GM18502 (cell line): Measurements from ENCODE around the gene PSTPIP1.

Source experiments
- ATAC-seq: cut with Tn5 transposase; IDR thresholded peaks from one replicate; pipeline ENCODE4 v1.9.1; 2021; ENCODE audit warnings: mild to moderate bottlenecking; ENCODE audit not compliant: unreplicated experiment, poor library complexity

The PSTPIP1 gene

GRCh38 chr15:77038312-77039216 lies 43.6 kb downstream of the PSTPIP1 start:
- no peak for ATAC-seq

GRCh38 chr15:77039217-77039533 lies 44.2 kb downstream of the PSTPIP1 start:
- ATAC-seq = no peak

- ATAC-seq = no peak
Measured at GRCh38 chr15:77039848-77040247, 44.9 kb downstream of the PSTPIP1 start.

- no peak for ATAC-seq
Measured at GRCh38 chr15:77040673-77041072, 45.7 kb downstream of the PSTPIP1 start.

DNA sequence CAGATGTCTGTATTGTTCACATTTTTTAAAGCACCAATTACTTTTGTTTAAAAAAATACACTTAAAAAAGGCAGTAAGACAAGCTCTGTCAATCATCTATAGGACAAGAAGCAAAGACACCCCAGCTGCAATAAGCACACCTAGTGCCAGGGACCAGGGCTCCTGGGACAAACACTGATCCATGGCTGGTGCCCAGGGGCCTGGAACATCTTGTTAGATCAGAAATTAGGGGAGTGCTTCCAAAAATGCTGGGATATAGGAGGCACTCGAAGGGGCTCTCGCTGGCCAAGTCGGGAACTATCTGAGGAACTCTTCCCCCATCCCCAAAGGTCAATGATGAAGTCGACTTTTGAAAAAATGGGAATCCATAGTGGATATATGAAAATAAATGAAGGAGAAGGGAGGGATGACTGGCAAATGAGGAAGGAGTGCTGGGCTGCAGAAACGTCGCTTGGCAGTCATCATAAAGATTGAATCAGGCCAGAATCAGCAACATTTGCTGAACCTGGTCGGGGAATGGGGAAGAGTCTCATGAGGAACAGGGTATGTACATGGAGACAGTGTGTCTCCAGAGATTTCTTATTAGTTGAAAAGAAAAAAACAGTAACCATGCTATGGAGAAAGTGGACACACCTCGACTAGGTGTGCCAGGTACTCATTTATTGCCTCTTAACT lies 47.5 kb downstream of the PSTPIP1 start:
- no peak for ATAC-seq

DNA sequence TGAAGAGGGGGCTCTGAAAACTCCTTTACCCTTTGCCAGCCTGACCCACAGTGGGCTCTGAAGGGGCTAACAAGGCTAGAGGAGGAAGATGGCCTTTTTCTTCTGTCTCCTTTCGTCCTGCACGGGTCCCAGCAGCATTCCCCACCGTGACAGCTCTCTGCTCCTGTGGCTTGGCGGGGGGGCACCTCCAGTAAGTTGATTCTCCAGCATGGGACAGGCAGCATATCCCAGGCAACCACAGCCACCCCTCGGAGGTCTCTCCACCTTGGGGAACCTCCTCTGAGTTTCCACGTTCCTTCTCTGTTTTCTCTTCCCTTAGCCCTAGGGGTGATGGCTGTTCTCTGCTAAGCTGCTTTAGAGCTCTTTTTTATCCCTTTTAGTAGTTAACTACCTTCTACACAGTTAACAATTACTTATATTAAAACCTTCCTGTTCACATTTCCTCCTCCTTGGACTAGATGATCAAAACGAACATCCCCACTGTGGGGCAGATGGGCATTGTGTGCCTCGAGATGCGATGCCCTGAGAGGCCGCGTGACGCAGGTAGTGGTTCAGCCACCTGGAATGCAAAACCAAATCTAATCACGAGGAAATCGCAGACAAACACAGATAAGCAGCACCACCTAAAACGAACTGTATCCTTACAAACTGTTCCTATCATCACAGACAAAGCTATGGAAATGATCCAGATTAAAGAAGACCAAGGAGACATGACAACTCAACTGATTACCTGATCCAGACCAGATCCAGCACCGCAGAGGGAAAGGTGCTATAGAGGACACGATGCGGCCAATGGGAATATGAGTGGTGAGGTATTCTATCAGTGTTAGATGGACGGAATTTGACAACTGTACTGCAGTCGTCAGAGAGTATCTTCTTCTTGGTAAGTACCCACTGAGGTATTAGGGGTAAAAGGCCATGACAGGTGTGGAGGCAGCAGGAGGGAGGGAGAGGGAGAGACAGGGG lies 48.3 kb downstream of the PSTPIP1 start:
- ATAC-seq = no peak

DNA sequence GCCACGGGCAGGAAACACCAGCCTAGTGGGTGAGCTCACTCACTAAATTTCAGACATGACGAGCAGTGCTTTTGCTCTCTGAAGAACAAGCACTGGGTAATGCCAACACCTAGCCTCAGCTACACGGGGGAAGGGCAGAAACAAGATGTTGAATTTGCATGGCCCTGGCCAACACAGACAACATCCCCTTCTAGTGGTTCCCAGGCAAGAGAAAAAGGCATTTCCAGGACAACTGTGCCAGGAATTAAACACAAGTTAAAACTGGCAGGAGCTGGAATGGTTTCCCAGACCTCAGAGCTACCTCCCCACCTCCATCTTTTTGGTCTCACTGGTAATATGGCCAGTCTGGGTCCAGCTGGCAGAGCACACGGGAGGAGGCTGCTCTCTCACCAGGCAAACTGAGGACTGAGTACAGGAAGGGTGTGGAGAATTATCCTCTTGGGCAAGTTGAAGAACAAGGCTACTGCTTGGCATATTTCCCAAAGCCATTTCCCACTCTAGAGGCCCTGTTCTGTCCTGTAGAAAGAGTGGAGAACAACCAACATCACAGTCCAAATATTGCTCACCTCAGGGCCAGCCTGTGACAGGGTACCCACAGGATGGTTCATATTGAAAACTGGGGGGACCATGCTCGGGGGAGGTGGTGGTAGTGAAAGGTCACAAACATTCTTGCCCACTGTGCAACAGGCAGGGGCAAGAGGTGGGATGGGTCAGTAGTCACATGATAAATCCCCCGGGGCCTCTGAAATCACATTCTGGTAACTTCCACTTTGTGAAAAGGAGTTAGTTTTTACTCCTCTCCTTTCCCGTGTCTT lies 49.5 kb downstream of the PSTPIP1 start:
- no peak for ATAC-seq

DNA sequence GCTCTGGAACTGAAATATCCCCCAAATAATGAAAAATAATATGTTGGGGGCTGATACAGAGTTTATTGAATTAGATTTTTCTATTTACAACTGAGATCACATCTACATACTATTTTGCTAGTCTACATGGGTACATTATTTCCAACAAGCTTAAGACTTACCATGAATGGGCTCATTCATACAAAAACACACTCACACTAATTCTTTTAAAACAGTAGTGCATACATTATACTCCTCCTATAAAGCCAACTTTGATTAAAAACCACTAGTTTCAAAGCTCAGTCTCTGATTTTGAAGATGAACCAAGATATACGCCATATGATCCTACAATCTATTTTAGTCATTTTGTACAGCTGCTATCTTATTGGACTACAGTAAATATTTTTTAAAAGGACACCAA lies 51.1 kb downstream of the PSTPIP1 start:
- no peak for ATAC-seq

DNA sequence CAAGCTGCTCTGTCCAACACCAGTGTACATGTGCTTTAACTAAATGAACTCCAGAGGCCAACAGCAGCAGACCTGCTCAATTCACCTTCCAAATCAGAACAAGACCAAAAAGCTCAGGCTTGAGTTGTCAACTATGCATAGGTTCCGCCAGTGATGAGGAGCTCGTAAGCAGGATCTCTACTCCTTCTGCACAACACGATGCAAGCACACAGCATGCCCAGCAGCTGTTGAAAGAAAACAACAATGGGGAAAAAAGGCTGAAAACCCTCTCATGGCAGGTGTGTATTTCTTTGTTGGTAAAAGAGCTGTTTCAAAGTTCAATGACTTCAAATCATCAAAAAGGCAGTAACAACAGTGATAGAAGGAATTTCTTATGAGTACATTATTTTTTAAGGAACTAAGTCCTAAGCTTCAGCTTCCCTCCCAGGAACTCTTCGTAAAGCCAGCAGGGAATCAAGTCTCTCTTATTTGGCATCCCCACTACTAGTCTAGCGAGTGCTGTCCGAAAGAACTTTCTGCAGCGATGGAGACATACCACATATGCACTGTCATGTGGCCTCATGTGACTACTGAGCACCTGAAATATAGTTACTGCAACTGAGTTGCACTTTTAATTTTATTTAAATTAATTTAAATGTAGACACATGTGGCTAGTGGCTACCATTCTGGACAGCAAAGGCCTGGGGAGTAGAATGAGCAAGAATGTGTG lies 51.9 kb downstream of the PSTPIP1 start:
- ATAC-seq = no peak

GRCh38 chr15:77048135-77048876 lies 53.4 kb downstream of the PSTPIP1 start:
- no peak for ATAC-seq

GRCh38 chr15:77052556-77052955 lies 57.6 kb downstream of the PSTPIP1 start:
- no peak for ATAC-seq

GRCh38 chr15:77053709-77054108 lies 58.8 kb downstream of the PSTPIP1 start:
- ATAC-seq = no peak

DNA sequence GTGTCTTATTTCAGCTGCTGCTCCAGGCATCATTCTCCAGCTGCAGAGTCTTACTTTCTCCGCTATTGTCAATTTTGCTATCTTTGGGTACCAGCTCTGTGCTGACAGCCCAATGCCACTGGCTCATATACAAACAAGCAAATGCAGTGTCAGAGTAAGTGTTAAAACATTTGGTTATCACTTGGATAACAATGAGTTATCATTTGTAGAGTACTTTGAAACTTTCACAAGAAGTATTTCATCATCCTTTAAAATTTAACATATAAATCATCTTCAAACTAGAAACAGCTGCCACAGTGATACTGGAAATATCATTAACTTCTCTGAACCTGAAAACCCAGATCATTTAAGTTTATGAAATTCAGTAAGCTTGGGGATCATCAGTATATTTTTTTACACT lies 62.1 kb downstream of the PSTPIP1 start:
- ATAC-seq = no peak

DNA sequence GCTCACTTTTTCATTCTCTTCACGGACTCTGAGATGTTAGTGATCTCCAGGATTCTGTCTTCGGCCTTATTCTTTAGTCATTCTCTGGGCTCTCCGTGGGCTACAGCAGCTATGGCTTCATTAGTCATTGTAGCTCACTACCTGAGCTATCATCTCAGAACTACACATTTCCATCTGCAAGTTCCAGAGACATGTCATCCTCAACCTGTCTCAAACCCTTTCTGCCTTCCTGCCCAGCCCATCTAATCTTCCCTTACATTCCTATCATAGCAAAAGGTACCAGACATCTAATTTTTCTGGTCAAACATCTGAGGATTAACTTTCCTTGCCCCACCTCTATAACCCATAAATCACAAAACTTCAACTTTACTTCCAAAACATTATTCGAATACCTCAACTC lies 62.8 kb downstream of the PSTPIP1 start:
- no peak for ATAC-seq

DNA sequence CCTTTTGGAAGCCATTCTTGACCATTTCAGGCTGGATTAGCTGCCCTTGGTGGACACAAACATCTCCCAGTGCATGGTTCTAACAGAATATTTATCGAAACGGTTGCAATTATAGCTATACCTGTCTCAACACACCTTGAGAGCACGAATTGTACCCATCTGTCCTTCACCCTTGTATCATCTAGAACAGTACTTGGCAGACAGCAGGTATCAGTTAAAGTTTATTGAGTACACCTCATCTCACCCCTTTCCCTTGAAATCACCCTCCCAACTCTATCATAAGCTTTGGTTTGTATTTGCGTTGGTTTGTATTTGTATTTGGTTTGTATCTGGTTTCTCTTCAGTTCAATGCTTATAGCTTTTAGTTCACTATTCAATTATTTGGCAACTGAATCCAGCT lies 63.5 kb downstream of the PSTPIP1 start:
- no peak for ATAC-seq

GRCh38 chr15:77059786-77060361 lies 64.9 kb downstream of the PSTPIP1 start:
- ATAC-seq = peak; percentile 53

GRCh38 chr15:77060546-77060945 lies 65.6 kb downstream of the PSTPIP1 start:
- no peak for ATAC-seq

DNA sequence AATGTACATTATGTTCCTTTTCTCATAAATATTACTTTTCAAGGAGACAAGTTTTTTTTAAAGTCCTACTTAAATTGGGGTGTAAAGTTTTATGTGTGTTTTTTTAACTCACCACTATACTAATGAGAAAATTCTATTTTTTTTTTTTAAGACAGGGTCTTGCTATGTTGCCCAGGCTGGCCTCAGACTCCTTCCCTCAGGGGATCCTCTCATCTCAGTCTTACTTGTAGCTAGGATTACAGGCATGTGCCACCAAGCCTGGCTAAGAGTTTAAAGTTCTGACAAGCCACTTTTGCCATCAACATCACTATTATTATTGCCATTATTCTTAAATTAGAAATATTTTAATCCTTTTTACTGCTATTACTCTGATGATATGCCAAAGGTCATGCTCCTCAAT lies 68.3 kb downstream of the PSTPIP1 start:
- ATAC-seq = no peak
